GM19043 (cell line): ENCODE results near the gene KRT12.
"Not testable (repeated sequence)": the region's sequence is repeated elsewhere in the genome, so short reads cannot be mapped to it uniquely, and the experiment has no call there.

Experiments used
- ATAC-seq: cut with Tn5 transposase; IDR thresholded peaks from one replicate; pipeline ENCODE4 v1.9.1; 2021; ENCODE audit warnings: low read depth; ENCODE audit not compliant: unreplicated experiment

Gene KRT12

GRCh38 chr17:40818733-40819527 is 48.1 kb downstream of the KRT12 start:
- ATAC-seq: no peak

- no peak for ATAC-seq
Measured at GRCh38 chr17:40818343-40818732, 48.7 kb downstream of the KRT12 start.

GRCh38 chr17:40817103-40817682 is 49.8 kb downstream of the KRT12 start:
- no peak for ATAC-seq

GRCh38 chr17:40816569-40816968 is 50.5 kb downstream of the KRT12 start:
- no peak for ATAC-seq

GRCh38 chr17:40815381-40815780 is 51.6 kb downstream of the KRT12 start:
- ATAC-seq: no peak

- not testable (repeated sequence) for ATAC-seq
Measured at GRCh38 chr17:40814657-40815056, 52.4 kb downstream of the KRT12 start.

- ATAC-seq: no peak
Measured at GRCh38 chr17:40813804-40814203, 53.2 kb downstream of the KRT12 start.

GRCh38 chr17:40812639-40813038 is 54.4 kb downstream of the KRT12 start:
- ATAC-seq: no peak
